ENCODE data around the gene USP13.

DNA sequence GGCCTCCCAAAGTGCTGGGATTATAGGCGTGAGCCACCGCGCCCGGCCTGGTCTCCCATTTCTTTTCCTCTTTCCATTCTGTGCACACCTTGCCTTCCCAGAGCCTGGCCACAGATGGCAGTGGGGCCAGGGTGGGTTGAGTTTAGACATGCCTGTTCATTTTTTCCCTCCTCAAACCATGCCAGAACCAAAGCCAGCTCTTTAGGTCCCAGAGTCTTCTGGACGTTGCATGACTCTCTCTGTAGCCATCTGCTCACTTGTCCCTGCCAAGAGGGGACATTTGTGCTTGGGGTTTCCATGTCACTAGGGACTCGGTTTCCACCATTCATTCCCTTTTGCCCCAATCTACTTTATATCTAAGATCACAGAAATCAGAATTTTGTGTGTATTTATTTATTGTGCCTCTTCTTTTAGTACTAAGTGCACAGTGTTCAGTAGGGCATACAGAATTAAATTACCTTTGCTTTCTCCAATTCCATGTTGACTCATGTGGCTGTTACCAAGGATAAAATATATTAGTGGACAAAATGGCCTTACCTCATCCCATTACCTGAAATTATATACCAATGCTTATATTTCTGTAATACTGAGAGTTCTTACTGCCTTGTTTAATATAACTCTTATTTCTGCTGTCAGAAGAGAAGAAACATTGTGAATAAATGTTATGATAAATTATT lies 49.6 kb downstream of the USP13 start:
- no peak for TF ChIP-seq POLR2A (IDR thresholded peaks at IDR 0.05; ENCODE audit: low read depth, low read length)
- no peak for TF ChIP-seq GATA2 (IDR thresholded peaks at IDR 0.05; ENCODE audit: insufficient read depth, insufficient read length, low read depth, low read length)
- TF ChIP-seq JUN (IDR thresholded peaks at IDR 0.05; ENCODE audit: borderline replicate concordance, insufficient read depth, insufficient read length, low read depth), result no peak
- TF ChIP-seq, protein P1, sequence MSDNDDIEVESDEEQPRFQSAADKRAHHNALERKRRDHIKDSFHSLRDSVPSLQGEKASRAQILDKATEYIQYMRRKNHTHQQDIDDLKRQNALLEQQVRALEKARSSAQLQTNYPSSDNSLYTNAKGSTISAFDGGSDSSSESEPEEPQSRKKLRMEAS (IDR thresholded peaks at IDR 0.05; ENCODE audit: insufficient read depth, insufficient read length), result no peak

All from endothelial cell of umbilical vein (primary cell).